Measurements from ENCODE around the gene PCBP3. TPM values are rescaled to one million over a fixed set of nuclear protein-coding genes. Genes with fewer than 3 reads are reported as not detected.

The PCBP3 gene
- polyA plus RNA-seq, 1 donor from 2014 or later: 1.7 TPM

DNA sequence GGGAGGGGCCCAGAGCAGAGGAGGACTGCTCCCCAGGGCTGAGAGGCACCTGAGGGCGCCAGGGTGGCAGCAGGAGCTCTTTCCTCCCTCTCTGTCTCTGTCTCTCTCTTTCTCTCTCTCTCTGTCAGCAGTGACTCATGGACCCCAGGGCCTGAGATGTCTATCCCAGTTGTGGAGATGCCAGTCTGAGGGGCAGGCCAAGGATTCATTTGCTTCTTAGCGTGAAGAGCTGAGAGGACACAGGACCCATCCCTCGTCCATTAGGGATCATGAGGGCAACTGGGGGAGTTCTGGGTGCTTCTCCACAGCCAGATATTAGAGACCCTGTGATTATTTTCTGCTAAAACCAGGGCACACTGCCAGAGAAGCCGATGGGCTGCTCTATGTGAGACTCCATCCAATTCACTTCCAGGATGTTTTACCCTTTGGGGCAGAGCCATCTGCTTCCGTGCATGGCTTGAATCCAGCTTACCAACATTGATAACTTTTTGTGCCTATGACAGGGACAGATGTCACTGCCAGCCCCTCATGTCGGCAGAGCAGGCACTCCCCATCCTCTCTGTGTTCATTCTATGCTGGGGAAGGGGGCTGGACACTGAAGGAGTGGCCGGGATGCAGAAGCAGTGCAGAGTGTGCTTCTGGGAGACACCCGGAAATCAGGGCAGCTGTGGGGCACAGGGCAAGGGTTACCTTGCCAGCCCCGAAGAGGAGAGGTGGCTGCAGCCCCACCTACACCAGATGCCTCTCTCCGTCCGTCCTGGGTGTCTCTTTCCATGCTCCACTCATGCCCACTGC lies 4.1 kb upstream of the PCBP3 start:
- no peak for TF ChIP-seq SMC3 (conservative IDR thresholded peaks at IDR 0.05; ENCODE audit: poor library complexity)
- Histone ChIP-seq H3K79me2 (replicated peaks; ENCODE audit: insufficient read depth, low read length) (no peaks in the 10 kb centered on the region), H3K27me3 (ENCODE audit: insufficient read depth, low read depth, low read length) (peaks cover 9% of the 10 kb centered on the region), H3K36me3 (ENCODE audit: insufficient read depth, low read length) (no peaks in the 10 kb centered on the region), H3K9me3 (ENCODE audit: low read length) (no peaks in the 10 kb centered on the region), H3K9me2 (ENCODE audit: insufficient read depth, low read length) (no peaks in the 10 kb centered on the region), H3K27ac (ENCODE audit: low read length) (no peak overlapping the region), H2AFZ (ENCODE audit: low read depth, low read length) (no peak overlapping the region), H3F3A (ENCODE audit: insufficient read depth, low read length, poor library complexity, severe bottlenecking) (no peaks in the 10 kb centered on the region), H3K4me2 (ENCODE audit: low read length) (no peak overlapping the region), H3K4me3 (ENCODE audit: low read length) (no peak overlapping the region), H3K9ac (ENCODE audit: low read length) (no peak overlapping the region), H4K20me1 (ENCODE audit: insufficient read depth) (no peaks in the 10 kb centered on the region)

- Histone ChIP-seq H3K9me3 (ENCODE audit: low read length) (no peaks in the 10 kb centered on the region), H4K20me1 (ENCODE audit: insufficient read depth) (no peaks in the 10 kb centered on the region), H3K9ac (ENCODE audit: low read length) (no peak overlapping the region), H3K4me2 (ENCODE audit: low read length) (no peak overlapping the region), H3F3A (ENCODE audit: insufficient read depth, low read length, poor library complexity, severe bottlenecking) (no peaks in the 10 kb centered on the region), H3K4me3 (ENCODE audit: low read length) (no peak overlapping the region), H2AFZ (ENCODE audit: low read depth, low read length) (no peak overlapping the region), H3K36me3 (ENCODE audit: insufficient read depth, low read length) (no peaks in the 10 kb centered on the region), H3K79me2 (replicated peaks; ENCODE audit: insufficient read depth, low read length) (no peaks in the 10 kb centered on the region), H3K27ac (ENCODE audit: low read length) (no peak overlapping the region), H3K9me2 (ENCODE audit: insufficient read depth, low read length) (no peaks in the 10 kb centered on the region), H3K27me3 (ENCODE audit: insufficient read depth, low read depth, low read length) (peaks cover 17% of the 10 kb centered on the region)
- TF ChIP-seq MXI1 (conservative IDR thresholded peaks at IDR 0.05; ENCODE audit: poor library complexity, severe bottlenecking) (no peak), POLR2AphosphoS5 (IDR thresholded peaks at IDR 0.05) (no peak), RAD21 (conservative IDR thresholded peaks at IDR 0.05) (no peak), TAF1 (IDR thresholded peaks at IDR 0.05; ENCODE audit: low read depth) (no peak), EP300 (conservative IDR thresholded peaks at IDR 0.05; ENCODE audit: poor library complexity, severe bottlenecking) (no peak), REST (IDR thresholded peaks at IDR 0.05; ENCODE audit: borderline replicate concordance) (no peak), SMC3 (conservative IDR thresholded peaks at IDR 0.05; ENCODE audit: poor library complexity) (no peak), EZH2 (IDR thresholded peaks at IDR 0.05; ENCODE audit: borderline replicate concordance, insufficient read depth, low read length, poor library complexity, severe bottlenecking) (no peak)
- TF ChIP-seq, protein P1, sequence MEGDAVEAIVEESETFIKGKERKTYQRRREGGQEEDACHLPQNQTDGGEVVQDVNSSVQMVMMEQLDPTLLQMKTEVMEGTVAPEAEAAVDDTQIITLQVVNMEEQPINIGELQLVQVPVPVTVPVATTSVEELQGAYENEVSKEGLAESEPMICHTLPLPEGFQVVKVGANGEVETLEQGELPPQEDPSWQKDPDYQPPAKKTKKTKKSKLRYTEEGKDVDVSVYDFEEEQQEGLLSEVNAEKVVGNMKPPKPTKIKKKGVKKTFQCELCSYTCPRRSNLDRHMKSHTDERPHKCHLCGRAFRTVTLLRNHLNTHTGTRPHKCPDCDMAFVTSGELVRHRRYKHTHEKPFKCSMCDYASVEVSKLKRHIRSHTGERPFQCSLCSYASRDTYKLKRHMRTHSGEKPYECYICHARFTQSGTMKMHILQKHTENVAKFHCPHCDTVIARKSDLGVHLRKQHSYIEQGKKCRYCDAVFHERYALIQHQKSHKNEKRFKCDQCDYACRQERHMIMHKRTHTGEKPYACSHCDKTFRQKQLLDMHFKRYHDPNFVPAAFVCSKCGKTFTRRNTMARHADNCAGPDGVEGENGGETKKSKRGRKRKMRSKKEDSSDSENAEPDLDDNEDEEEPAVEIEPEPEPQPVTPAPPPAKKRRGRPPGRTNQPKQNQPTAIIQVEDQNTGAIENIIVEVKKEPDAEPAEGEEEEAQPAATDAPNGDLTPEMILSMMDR (IDR thresholded peaks at IDR 0.05; ENCODE audit: poor library complexity, severe bottlenecking): no peak
Observed at GRCh38 chr21:45640001-45640887, 3.3 kb upstream of the PCBP3 start.

Measured in neural cell (in vitro differentiated cells).